Hematopoietic multipotent progenitor cell treated with erythropoietin and hydrocortisone succinate and interleukin-3 and kit ligand, for 6 days (in vitro differentiated cells): Measurements from ENCODE around the gene CAMK2D.
"Not testable (repeated sequence)": the region's sequence is repeated elsewhere in the genome, so short reads cannot be mapped to it uniquely, and the experiment has no call there.

Source experiments
- DNase-seq: peaks from one replicate; pipeline ENCODE4 v3.0.0-alpha.2; 2015

The CAMK2D gene

GRCh38 chr4:113727802-113728201 is 33.7 kb downstream of the CAMK2D start:
- DNase-seq, result no peak

GRCh38 chr4:113725963-113726362 is 35.6 kb downstream of the CAMK2D start:
- DNase-seq, result no peak

- no peak for DNase-seq
Observed at GRCh38 chr4:113718252-113718651, 43.3 kb downstream of the CAMK2D start.

GRCh38 chr4:113711883-113712662 is 49.5 kb downstream of the CAMK2D start:
- DNase-seq, result no peak

GRCh38 chr4:113708250-113708649 is 53.3 kb downstream of the CAMK2D start:
- DNase-seq, result no peak

GRCh38 chr4:113707048-113707447 is 54.5 kb downstream of the CAMK2D start:
- DNase-seq, result no peak

- not testable (repeated sequence) for DNase-seq
Observed at GRCh38 chr4:113705097-113705496, 56.4 kb downstream of the CAMK2D start.

GRCh38 chr4:113702596-113702995 is 58.9 kb downstream of the CAMK2D start:
- not testable (repeated sequence) for DNase-seq

- no peak for DNase-seq
Observed at GRCh38 chr4:113701169-113701568, 60.4 kb downstream of the CAMK2D start.

GRCh38 chr4:113700602-113701150 is 60.9 kb downstream of the CAMK2D start:
- DNase-seq, result no peak

- DNase-seq, result no peak
Observed at GRCh38 chr4:113699772-113700171, 61.8 kb downstream of the CAMK2D start.

GRCh38 chr4:113697429-113697828 is 64.1 kb downstream of the CAMK2D start:
- DNase-seq, result no peak

GRCh38 chr4:113695328-113696169 is 66.0 kb downstream of the CAMK2D start:
- no peak for DNase-seq

GRCh38 chr4:113694008-113694407 is 67.5 kb downstream of the CAMK2D start:
- DNase-seq, result no peak

GRCh38 chr4:113692809-113693411 is 68.6 kb downstream of the CAMK2D start:
- DNase-seq, result peak; percentile 2

GRCh38 chr4:113691676-113692075 is 69.9 kb downstream of the CAMK2D start:
- no peak for DNase-seq

- DNase-seq, result no peak
Observed at GRCh38 chr4:113689394-113689793, 72.1 kb downstream of the CAMK2D start.

GRCh38 chr4:113687067-113687718 is 74.3 kb downstream of the CAMK2D start:
- DNase-seq, result no peak

- not testable (repeated sequence) for DNase-seq
Observed at GRCh38 chr4:113685157-113685556, 76.4 kb downstream of the CAMK2D start.

GRCh38 chr4:113684534-113685091 is 76.9 kb downstream of the CAMK2D start:
- DNase-seq, result no peak

GRCh38 chr4:113682730-113683537 is 78.6 kb downstream of the CAMK2D start:
- no peak for DNase-seq

- no peak for DNase-seq
Observed at GRCh38 chr4:113678641-113679040, 82.9 kb downstream of the CAMK2D start.
